Left ventricle myocardium inferior (tissue), 1 donor: ENCODE measurements around the gene RXRA. TPM values are rescaled to one million over a fixed set of nuclear protein-coding genes. Genes with fewer than 3 reads are reported as not detected.

Experiments
- DNase-seq: peaks from one replicate; pipeline ENCODE4 v3.0.0-alpha.2; 2020
- H3K27ac ChIP-seq: fragments of 200-600 bp; replicated peaks from 2 replicates; pipeline ENCODE4 v1.8.0; 2021
- H3K27me3 ChIP-seq: fragments of 200-600 bp; 2 replicates; pipeline ENCODE4 v1.8.0; 2021; ENCODE audit warnings: low read depth
- H3K36me3 ChIP-seq: fragments of 200-600 bp; 2 replicates; pipeline ENCODE4 v1.8.0; 2021
- H3K4me1 ChIP-seq: fragments of 200-600 bp; 2 replicates; pipeline ENCODE4 v1.8.0; 2021
- H3K4me3 ChIP-seq: fragments of 200-600 bp; 2 replicates; pipeline ENCODE4 v1.8.0; 2021; ENCODE audit warnings: mild to moderate bottlenecking, moderate library complexity
- H3K9me3 ChIP-seq: fragments of 200-600 bp; replicated peaks from 2 replicates; pipeline ENCODE4 v1.8.0; 2021
- intact Hi-C: fragments of 100-400 bp; cut with micrococcal nuclease; formaldehyde crosslinking; loops from one replicate; pipeline ENCODE4 v1.11.0; 2022
- total RNA-seq: library from RNA; stranded (reverse); fragmentation: NEBNext Ultra II Directional; extraction: Animal tissue kit (Norgen Biotek cat#: 25700); gene quantifications from one replicate; pipeline ENCODE4 v1.2.1, GENCODE V29; 2021
- TF ChIP-seq, protein P1 (sequence below): fragments of 200-600 bp; IDR thresholded peaks from 2 replicates; pipeline ENCODE4 v1.8.0; 2021; ENCODE audit warnings: antibody characterized with exemption, mild to moderate bottlenecking, borderline replicate concordance
- donor health status: DM: no; HTN: yes; CAD: no; lungs with severe emphysema.

Gene RXRA
- total RNA-seq, 1 donor from 2014 or later, result 57.1 TPM

DNA sequence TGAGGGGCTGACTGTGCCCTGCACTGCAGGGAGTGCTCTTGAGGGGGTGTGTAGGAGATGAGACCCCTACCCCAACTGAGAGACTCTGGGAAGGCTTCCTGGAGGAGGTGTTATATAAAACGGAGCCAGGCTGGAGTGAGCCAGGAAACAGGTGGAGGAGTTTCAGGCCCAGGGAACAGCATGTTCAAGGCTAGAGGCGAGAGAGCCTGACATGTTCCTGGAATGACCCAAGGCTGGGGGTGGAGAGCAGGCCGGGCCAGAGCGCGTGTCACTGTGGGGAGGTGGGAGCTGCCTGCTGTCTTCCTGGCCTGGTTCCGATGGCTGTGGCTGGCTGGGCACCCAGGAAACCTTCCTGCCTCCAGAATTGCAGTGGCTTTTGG is 48.7 kb downstream of the RXRA start:
- Histone ChIP-seq H3K9me3 (no peaks in the 10 kb centered on the region), H3K36me3 (no peaks in the 10 kb centered on the region), H3K27ac (peak overlapping the region; percentile 96), H3K4me1 (peaks cover 100% of the 10 kb centered on the region), H3K4me3 (peak overlapping the region; percentile 45), H3K27me3 (no peaks in the 10 kb centered on the region)
- TF ChIP-seq, protein P1, sequence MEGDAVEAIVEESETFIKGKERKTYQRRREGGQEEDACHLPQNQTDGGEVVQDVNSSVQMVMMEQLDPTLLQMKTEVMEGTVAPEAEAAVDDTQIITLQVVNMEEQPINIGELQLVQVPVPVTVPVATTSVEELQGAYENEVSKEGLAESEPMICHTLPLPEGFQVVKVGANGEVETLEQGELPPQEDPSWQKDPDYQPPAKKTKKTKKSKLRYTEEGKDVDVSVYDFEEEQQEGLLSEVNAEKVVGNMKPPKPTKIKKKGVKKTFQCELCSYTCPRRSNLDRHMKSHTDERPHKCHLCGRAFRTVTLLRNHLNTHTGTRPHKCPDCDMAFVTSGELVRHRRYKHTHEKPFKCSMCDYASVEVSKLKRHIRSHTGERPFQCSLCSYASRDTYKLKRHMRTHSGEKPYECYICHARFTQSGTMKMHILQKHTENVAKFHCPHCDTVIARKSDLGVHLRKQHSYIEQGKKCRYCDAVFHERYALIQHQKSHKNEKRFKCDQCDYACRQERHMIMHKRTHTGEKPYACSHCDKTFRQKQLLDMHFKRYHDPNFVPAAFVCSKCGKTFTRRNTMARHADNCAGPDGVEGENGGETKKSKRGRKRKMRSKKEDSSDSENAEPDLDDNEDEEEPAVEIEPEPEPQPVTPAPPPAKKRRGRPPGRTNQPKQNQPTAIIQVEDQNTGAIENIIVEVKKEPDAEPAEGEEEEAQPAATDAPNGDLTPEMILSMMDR, result no peak
- intact Hi-C loops, result no loop called here
- DNase-seq, result peak; percentile 78

DNA sequence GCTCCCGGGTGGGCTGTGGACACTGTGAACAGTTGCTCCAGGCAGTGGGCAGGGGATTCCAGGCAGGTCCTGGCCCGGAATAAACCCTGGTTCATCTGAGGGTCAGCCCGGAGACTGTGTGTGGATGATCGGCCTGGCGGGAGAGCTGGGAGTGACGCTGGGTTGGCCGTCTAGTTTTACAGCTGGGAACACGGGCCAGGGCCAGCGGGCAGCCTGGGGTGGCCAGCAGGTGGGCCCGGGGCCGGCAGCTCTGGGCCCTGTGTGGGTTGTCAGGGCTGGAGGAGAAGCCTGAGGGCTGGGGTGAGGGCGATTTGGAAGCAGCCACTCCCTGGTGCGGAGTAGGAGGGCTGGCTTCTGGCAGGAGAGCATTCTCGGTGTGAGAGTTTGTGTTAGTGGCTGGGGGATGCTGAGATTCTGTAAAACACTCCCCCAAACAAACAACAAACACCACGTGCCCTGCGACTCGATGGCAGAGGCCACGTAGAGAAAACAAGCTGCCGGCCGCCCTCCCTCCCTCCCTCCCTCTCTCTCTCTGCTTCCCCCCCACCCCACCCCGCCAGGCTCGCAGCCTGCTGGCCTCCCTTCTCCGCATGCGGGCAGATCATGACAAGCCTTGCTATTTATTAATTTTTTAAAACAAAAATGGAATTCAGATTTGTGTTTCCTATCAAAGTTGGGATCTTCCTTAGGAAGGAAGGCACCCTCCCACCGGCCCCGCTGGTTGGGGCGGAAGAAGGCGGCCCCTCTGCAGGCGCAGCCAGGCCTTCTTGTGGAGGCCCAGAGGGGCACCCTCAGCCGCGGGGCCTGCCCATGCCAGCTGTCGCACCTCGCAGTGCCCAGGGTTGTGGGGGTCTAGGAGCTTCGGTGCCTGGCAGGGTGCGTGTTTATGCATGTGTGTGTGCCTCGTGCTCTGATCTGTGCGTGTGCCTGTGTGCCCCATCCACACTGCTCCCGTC is 49.5 kb downstream of the RXRA start:
- peak; percentile 75 for DNase-seq
- H3K9me3 ChIP-seq, result no peaks in the 10 kb centered on the region
- peak overlapping the region; percentile 45 for H3K4me3 ChIP-seq
- no peaks in the 10 kb centered on the region for H3K27me3 ChIP-seq
- intact Hi-C loops, result no loop called here
- no peaks in the 10 kb centered on the region for H3K36me3 ChIP-seq
- H3K4me1 ChIP-seq, result peaks cover 100% of the 10 kb centered on the region
- H3K27ac ChIP-seq, result peak overlapping the region; percentile 96
- TF ChIP-seq, protein P1, result peak; percentile 7

DNA sequence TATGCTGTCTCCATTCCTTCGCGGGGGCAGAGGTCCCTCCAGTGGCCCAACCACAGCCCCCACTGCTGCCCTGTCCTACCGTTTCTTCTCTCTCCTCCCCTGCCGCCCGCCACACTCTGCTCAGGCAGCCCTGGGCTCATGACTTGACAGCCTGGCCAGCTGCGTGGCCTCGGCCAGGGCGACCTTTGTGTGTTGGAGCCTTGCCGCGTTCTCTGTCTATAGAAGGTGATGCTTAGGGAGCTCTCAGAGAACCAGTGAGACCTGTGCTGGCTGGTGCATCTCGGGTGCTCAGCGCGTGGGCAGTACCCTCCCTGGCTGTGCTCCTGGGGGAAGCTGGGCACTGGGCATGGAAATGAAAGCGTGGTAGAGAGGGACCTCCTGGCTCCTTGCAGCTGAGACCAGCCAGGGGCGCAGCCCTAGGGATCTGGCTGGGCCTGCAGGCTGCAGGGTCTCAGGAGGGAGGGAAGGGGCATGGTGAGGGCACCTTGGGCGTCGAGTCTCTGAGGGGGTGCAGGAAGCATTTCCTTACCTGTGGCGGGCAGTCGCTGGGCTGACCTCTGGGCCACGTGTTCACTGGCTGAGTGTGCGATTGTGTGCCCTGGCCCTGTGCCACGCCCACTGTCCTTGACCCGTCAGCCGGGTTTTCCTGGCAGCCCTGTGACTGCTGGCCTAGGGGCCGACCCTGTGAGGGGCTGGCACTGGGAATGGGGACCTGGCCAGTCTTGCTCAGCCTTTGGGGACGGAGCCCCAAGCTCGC is 50.3 kb downstream of the RXRA start:
- DNase-seq, result peak; percentile 58
- H3K4me3 ChIP-seq, result peak overlapping the region; percentile 45

DNA sequence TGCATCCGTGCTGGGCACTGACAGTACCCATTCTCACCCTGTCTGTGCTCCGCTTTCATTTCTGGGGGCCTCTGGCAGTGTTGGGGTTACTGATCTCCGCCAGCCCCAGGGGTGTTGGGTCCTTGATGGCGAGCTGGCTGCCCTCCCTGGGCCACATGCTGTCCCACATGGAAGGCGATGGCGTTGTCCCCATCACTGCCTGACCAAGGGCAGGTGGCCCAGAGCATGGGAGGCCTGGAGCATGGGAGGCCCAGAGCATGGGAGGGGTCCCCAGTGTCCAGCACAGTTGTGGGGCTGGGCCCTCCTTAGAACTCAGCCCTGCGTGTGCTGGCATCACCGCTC is 50.9 kb downstream of the RXRA start:
- peaks cover 100% of the 10 kb centered on the region for H3K4me1 ChIP-seq
- H3K27me3 ChIP-seq, result no peaks in the 10 kb centered on the region
- peak overlapping the region; percentile 96 for H3K27ac ChIP-seq
- no peaks in the 10 kb centered on the region for H3K36me3 ChIP-seq
- intact Hi-C loops, result no loop called here
- H3K4me3 ChIP-seq, result no peak overlapping the region
- no peak for DNase-seq
- TF ChIP-seq, protein P1, result no peak
- no peaks in the 10 kb centered on the region for H3K9me3 ChIP-seq

More for the DNA sequence above, 50.3 kb downstream of the RXRA start:
- Histone ChIP-seq H3K27me3 (no peaks in the 10 kb centered on the region), H3K27ac (peak overlapping the region; percentile 96), H3K4me1 (peaks cover 100% of the 10 kb centered on the region), H3K9me3 (no peaks in the 10 kb centered on the region), H3K36me3 (no peaks in the 10 kb centered on the region)
- TF ChIP-seq, protein P1, result no peak
- intact Hi-C loops, result no loop called here

DNA sequence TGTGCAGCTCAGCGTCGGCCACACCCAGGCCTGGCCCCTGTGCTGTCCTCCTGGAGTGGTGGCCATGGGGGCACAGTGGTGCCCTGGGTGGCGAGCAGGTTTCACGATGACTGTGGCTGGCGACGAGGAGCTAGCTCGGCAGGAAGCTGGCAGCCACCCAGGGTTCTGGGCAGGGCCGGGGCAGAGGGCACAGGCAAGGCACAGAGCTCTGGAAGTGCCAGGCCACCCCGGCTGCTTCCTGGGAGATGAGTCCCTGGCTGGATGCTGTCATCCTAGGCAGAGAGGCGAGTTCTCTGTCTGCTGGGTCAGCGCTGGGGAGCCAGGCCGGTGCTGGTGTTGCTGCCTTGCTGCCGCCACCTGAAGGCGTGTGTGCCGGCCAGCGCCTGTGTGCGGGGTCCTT is 51.7 kb downstream of the RXRA start:
- intact Hi-C loops, result no loop called here
- H3K27ac ChIP-seq, result peak overlapping the region; percentile 96
- TF ChIP-seq, protein P1, result no peak
- no peaks in the 10 kb centered on the region for H3K36me3 ChIP-seq
- peaks cover 100% of the 10 kb centered on the region for H3K4me1 ChIP-seq
- no peaks in the 10 kb centered on the region for H3K9me3 ChIP-seq
- DNase-seq, result peak; percentile 73
- H3K4me3 ChIP-seq, result peak overlapping the region; percentile 42
- no peaks in the 10 kb centered on the region for H3K27me3 ChIP-seq
